Prostate gland (tissue), 2 donors: ENCODE data around the gene FAM114A1.

ENCODE experiments used
- POLR2AphosphoS5 ChIP-seq: sonication (generic); formaldehyde crosslinking; IDR thresholded peaks from one replicate; pipeline ENCODE4 v1.6.1; 2017; ENCODE audit warnings: antibody characterized with exemption
- TF ChIP-seq, protein P1 (sequence below), 4 experiments: fragments of 200-600 bp in 2 of 4; fragments of 450-650 bp in 2 of 4; sonication (generic) in 2 of 4; IDR thresholded peaks; 1 replicate in 3 of 4; 2 replicates in 1 of 4; pipeline ENCODE4 v1.5.1; 2016 to 2019; ENCODE audit warnings: antibody characterized with exemption in 4 of 4, mild to moderate bottlenecking in 2 of 4, moderate library complexity in 2 of 4

DNA sequence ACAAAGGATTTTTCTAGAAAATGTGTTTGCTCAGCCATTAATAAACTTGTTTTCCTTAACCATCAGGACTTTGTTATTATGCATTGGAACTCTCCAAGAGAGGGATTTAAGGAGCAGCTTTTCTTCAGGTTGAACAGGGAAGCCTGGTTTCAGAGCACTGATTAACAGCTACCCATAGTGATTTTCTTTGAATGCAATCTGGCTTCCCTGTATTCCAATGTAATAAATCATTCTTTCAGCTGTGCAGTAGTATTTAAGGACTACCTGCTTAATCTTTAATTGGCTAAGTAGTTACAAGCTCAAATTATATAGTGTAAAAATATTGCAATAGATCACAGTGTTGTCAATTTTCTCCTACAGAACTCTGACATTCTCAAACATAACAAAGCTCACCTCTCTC lies 87.1 kb downstream of the FAM114A1 start:
- no peak for TF ChIP-seq POLR2AphosphoS5
- TF ChIP-seq, protein P1, sequence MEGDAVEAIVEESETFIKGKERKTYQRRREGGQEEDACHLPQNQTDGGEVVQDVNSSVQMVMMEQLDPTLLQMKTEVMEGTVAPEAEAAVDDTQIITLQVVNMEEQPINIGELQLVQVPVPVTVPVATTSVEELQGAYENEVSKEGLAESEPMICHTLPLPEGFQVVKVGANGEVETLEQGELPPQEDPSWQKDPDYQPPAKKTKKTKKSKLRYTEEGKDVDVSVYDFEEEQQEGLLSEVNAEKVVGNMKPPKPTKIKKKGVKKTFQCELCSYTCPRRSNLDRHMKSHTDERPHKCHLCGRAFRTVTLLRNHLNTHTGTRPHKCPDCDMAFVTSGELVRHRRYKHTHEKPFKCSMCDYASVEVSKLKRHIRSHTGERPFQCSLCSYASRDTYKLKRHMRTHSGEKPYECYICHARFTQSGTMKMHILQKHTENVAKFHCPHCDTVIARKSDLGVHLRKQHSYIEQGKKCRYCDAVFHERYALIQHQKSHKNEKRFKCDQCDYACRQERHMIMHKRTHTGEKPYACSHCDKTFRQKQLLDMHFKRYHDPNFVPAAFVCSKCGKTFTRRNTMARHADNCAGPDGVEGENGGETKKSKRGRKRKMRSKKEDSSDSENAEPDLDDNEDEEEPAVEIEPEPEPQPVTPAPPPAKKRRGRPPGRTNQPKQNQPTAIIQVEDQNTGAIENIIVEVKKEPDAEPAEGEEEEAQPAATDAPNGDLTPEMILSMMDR (IDR thresholded peaks at IDR 0.05), result no peak
